ENCODE data around the gene SCN4A. TPM values are rescaled to one million over a fixed set of nuclear protein-coding genes. Genes with fewer than 3 reads are reported as not detected.

Gene SCN4A
- total and polyA plus RNA-seq, 2 of the 13 experiments (the other 11 are each of a cell fraction or from before 2014, with no cell fraction given), result 0.02 to 0.03 TPM

DNA sequence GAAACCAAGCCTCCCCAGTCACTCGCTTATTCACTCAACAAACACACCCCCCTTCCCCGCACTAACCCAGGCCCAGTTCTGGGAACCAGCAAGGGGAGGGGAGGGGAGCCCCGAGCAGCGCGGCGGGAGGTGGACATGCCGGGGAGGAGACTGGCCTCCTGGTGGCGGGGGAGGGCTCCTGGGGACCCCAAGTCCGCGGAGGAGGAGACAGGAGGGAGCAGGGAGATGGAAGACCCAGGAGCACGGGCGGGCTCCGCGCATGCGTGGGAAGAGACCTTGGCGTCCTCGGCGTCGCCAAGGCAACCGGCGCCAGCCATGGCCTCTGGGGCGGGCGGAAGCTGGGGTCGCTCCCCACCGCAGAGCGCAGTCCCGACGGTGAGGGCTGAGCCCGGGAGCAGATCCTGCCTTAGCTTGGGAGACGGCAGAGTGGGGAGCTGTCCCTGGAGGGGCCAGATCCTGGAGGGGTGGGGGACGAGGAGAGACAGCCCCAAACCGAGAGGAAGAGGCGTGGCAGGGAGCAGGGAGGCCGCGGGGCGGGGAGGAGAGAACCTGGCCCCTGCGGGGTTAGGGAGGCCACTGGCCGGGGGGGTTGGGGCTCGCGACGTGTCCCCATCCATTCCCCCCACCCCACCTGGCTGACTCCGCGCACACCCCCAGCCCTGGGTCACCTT lies 25.5 kb upstream of the SCN4A start, which contains the start of gene PRR29 (continued):
- TF ChIP-seq, protein P1, sequence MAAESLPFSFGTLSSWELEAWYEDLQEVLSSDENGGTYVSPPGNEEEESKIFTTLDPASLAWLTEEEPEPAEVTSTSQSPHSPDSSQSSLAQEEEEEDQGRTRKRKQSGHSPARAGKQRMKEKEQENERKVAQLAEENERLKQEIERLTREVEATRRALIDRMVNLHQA (CRISPR knock-in tag; IDR thresholded peaks at IDR 0.05), result no peak
- no peak for TF ChIP-seq AGO2 (optimal IDR thresholded peaks at IDR 0.05; ENCODE audit: low read depth, low read length)
- TF ChIP-seq, protein P2, sequence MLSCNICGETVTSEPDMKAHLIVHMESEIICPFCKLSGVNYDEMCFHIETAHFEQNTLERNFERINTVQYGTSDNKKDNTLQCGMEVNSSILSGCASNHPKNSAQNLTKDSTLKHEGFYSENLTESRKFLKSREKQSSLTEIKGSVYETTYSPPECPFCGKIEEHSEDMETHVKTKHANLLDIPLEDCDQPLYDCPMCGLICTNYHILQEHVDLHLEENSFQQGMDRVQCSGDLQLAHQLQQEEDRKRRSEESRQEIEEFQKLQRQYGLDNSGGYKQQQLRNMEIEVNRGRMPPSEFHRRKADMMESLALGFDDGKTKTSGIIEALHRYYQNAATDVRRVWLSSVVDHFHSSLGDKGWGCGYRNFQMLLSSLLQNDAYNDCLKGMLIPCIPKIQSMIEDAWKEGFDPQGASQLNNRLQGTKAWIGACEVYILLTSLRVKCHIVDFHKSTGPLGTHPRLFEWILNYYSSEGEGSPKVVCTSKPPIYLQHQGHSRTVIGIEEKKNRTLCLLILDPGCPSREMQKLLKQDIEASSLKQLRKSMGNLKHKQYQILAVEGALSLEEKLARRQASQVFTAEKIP (CRISPR knock-in tag; IDR thresholded peaks at IDR 0.05; ENCODE audit: borderline replicate concordance), result no peak
- TF ChIP-seq KDM5A (IDR thresholded peaks at IDR 0.05; ENCODE audit: borderline replicate concordance, low read length), result no peak
- TF ChIP-seq CENPX (CRISPR knock-in tag; IDR thresholded peaks at IDR 0.05), result no peak
- TF ChIP-seq ZNF7 (CRISPR knock-in tag; IDR thresholded peaks at IDR 0.05), result no peak
- TF ChIP-seq, protein P3, sequence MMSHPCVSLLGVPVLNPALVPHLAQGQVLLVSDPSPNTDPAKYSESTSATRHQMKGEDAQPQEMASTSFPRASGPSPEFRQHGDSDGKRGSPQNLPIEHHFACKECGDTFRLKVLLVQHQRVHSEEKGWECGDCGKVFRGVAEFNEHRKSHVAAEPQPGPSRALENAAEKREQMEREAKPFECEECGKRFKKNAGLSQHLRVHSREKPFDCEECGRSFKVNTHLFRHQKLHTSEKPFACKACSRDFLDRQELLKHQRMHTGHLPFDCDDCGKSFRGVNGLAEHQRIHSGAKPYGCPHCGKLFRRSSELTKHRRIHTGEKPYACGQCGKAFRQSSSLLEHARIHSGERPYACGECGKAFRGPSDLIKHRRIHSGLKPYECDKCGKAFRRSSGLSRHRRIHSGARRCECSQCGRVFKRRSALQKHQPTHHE (CRISPR knock-in tag; IDR thresholded peaks at IDR 0.05; ENCODE audit: borderline replicate concordance), result no peak
- TF ChIP-seq XRCC5 (optimal IDR thresholded peaks at IDR 0.05; ENCODE audit: low read length), result no peak
- TF ChIP-seq SOX6 (IDR thresholded peaks at IDR 0.05), result no peak
- TF ChIP-seq SOX6 (CRISPR knock-in tag; IDR thresholded peaks at IDR 0.05), result no peak; the same call in 1 of the 2 replicates
- TF ChIP-seq JUND (CRISPR knock-in tag; IDR thresholded peaks at IDR 0.05), result no peak
- peak; percentile 87 for TF ChIP-seq GABPB1 (CRISPR knock-in tag; IDR thresholded peaks at IDR 0.05)
- TF ChIP-seq ZNF562 (CRISPR knock-in tag; IDR thresholded peaks at IDR 0.05; ENCODE audit: borderline replicate concordance), result no peak
- TF ChIP-seq, protein P4, sequence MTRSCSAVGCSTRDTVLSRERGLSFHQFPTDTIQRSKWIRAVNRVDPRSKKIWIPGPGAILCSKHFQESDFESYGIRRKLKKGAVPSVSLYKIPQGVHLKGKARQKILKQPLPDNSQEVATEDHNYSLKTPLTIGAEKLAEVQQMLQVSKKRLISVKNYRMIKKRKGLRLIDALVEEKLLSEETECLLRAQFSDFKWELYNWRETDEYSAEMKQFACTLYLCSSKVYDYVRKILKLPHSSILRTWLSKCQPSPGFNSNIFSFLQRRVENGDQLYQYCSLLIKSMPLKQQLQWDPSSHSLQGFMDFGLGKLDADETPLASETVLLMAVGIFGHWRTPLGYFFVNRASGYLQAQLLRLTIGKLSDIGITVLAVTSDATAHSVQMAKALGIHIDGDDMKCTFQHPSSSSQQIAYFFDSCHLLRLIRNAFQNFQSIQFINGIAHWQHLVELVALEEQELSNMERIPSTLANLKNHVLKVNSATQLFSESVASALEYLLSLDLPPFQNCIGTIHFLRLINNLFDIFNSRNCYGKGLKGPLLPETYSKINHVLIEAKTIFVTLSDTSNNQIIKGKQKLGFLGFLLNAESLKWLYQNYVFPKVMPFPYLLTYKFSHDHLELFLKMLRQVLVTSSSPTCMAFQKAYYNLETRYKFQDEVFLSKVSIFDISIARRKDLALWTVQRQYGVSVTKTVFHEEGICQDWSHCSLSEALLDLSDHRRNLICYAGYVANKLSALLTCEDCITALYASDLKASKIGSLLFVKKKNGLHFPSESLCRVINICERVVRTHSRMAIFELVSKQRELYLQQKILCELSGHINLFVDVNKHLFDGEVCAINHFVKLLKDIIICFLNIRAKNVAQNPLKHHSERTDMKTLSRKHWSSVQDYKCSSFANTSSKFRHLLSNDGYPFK (CRISPR knock-in tag; IDR thresholded peaks at IDR 0.05; ENCODE audit: borderline replicate concordance), result 0 out of 2 replicates have a peak, but pooled peaks have one; percentile 48
- TF ChIP-seq, protein P5, sequence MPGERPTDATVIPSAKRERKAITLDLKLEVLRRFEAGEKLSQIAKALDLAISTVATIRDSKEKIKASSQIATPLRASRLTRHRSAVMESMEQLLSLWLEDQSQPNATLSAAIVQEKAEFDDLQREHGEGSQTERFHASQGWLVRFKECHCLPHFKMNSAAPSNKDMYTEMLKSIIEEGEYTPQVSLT (CRISPR knock-in tag; IDR thresholded peaks at IDR 0.05; ENCODE audit: borderline replicate concordance, low read depth), result no peak
- TF ChIP-seq SMARCE1 (IDR thresholded peaks at IDR 0.05; ENCODE audit: borderline replicate concordance), result no peak
- TF ChIP-seq, protein P6, sequence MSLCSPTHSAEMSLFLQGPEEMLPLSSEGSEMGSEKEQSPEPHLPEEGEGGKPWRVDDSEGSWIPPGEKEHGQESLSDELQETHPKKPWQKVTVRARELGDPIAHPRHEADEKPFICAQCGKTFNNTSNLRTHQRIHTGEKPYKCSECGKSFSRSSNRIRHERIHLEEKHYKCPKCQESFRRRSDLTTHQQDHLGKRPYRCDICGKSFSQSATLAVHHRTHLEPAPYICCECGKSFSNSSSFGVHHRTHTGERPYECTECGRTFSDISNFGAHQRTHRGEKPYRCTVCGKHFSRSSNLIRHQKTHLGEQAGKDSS (CRISPR knock-in tag; IDR thresholded peaks at IDR 0.05; ENCODE audit: borderline replicate concordance, low read depth), result no peak
- no peak for TF ChIP-seq JUNB (CRISPR knock-in tag; IDR thresholded peaks at IDR 0.05; ENCODE audit: borderline replicate concordance)
- TF ChIP-seq NAIF1 (CRISPR knock-in tag; IDR thresholded peaks at IDR 0.05; ENCODE audit: borderline replicate concordance), result no peak
- TF ChIP-seq NFATC3 (CRISPR knock-in tag; IDR thresholded peaks at IDR 0.05), result no peak; the same call in 1 of the 2 replicates
- TF ChIP-seq MAFF (IDR thresholded peaks at IDR 0.05; ENCODE audit: low read depth, low read length), result no peak

Data from HepG2 (cell line).